ENCODE measurements around the gene PTTG1IP.

PTTG1IP gene

DNA sequence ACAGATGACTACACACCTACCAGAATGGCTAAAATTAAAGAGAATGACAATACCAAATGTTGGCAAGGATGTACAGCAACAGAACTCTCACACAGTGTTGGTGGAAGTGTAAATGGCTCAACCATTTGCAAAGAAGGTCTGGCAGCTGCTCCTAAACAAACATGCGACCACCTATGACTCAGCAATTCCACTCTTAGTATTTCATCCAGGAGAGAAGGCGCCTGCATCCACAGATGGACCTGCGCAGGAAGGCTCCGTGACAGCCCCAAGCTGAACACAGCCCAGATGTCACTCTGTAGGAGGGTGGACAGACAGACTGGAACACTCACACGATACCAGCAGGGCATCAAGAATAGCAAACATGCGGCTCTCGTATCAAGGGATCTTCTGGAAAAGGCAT lies 6.7 kb downstream of the PTTG1IP start:
- DNase-seq, result no peak

GRCh38 chr21:44865561-44866280 lies 7.8 kb downstream of the PTTG1IP start:
- DNase-seq, result no peak

- DNase-seq, result no peak
These were observed 10.4 kb downstream of the PTTG1IP start for GRCh38 chr21:44862869-44863685.

DNA sequence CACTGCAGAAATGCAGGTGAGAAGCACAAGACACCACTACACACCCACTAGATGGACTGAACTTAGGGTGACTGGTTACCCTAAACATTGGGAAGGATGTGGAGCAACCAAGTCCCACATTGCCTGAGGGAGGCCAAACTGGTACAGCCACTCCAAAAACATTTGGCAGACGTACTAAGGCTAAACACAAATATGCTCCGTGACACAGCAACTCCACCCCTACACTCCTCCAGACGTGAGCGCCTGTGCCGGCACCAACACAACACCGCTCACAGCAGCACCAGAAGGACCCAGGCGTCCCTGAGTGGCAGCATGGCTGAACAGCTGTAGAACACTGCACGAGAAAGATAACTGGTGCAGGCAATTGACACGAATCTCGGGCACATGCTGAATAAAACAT lies 14.7 kb downstream of the PTTG1IP start:
- DNase-seq, result no peak

DNA sequence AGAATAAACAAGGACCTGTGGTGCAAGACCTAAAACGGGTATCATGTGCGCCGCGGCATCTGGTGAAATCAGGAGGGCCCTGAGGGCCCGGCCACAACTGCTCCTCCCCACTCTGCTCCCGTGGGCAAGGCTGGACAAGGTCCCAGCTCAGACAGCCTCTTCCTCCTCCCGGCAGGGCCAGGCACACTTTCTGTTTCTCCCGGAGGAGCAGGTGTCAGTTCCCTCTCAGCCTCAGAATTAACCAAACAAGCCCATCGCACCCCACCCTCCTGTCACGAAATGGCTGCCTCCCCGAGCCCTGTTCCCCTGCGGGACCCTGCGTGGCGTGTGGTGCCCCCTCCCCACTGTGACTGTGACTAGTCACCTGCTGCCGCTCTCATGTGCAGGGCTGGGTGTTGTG lies 15.2 kb downstream of the PTTG1IP start:
- no peak for DNase-seq

DNA sequence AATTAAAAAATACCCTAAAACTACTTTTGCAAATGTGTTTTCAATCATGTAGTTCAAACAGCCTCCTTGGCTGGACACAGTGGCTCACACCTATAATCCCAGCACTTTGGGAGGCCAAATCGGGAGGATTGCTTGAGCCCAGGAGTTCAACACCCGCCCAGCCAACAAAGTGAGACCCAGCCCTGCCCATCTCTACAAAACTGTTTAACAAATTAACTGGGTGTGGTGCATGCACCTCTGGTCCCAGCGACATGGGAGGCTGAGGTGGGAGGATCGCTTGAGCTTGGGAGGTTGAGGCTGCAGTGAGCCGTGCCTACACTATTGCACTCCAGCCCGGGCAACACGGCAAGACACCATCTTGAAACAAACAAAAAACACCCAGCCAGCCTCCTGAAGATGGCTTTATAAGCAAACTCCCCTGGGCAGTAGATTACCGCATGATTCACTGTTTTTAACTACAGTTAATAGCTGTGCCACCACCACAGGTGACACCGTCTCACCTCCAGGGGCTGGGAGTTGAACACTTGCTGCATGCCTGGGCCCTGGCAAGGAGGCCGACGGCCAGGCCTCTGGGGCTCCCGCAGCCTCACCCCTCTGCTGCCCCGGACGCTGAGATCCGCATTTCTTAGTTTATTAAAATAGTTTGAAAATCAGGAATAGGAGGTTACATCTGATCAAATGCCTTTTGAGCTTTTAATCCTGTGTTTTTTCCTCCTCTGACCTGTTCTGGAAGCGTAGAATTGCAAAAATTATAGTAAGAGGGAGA lies 16.2 kb downstream of the PTTG1IP start:
- no peak for DNase-seq

GRCh38 chr21:44856131-44856530 lies 17.4 kb downstream of the PTTG1IP start:
- no peak for DNase-seq

GRCh38 chr21:44855572-44855971 lies 17.9 kb downstream of the PTTG1IP start:
- DNase-seq, result no peak

- DNase-seq, result no peak
These were observed 18.6 kb downstream of the PTTG1IP start for GRCh38 chr21:44854664-44855446.

GRCh38 chr21:44854391-44854663 lies 19.2 kb downstream of the PTTG1IP start:
- no peak for DNase-seq

DNA sequence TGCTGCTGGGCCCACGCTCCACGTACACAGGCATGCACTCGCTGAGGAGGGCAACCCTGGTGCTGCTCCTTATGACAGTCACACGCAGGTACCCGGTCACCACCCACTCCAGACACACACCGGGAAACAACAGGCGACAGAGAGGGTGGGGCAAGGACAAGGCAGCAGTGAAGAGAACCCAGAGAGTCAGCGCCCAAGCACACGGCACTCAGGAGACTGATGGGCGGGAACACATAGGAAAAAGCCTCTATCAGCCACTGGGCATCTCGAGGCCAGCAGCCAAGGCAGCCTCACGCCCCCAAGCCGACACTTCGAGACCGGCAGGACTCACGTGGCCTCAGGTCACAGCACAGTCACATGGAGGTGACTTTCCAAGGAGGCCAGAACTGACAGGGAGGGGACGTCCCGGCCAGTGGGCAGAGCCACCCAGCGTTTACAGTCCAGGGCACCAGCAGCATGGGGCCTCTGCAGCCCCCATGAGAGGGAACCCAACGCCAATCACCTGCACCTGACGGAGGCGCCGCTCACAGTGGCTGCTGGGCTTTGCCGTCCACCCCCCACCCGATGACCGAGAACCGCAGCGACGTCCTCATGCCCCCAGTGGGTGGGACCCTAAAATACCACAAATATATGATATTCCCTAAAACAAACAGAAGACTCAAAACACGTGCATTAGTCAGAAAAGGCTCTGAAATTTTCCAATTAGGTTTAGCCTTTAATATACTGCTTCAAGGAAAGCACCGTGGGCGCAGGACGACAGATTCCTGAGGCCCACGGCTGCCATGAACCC lies 19.7 kb downstream of the PTTG1IP start:
- no peak for DNase-seq

DNA sequence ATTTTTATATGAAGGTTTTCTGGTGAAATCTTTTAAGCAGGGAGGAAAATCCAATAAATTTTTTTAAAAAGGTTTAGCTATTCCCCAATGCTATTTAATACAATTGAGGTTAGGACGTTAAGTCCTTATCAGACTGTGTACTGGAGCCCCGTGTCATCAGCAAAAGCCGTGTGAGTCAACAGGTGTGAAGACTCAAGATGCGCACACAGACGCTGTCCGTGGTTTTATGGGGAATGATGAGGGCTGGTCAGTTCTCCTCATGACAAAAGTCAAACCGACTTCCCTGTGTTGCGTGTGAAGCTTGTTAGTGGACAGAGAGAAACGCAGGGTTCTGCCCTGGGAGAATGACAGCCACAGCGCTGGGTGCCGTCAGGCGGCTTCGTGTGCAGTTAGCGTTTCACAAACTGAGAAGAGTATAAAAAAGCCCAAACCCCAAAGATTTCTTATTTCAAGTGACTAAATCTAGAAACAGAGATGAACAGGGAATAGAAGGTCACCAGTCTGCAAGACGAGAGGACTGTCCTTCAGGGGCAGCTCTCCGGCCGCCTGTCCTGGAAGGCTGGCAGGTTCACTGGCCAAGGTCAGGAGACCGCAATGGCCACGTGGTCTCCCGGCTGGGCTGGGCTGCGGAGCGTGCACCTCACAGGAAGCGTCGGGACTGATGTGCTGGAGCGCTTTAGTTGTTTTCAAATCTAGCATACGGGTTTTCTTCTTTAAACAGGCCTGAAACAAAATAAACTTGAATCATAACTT lies 22.4 kb downstream of the PTTG1IP start:
- no peak for DNase-seq

DNA sequence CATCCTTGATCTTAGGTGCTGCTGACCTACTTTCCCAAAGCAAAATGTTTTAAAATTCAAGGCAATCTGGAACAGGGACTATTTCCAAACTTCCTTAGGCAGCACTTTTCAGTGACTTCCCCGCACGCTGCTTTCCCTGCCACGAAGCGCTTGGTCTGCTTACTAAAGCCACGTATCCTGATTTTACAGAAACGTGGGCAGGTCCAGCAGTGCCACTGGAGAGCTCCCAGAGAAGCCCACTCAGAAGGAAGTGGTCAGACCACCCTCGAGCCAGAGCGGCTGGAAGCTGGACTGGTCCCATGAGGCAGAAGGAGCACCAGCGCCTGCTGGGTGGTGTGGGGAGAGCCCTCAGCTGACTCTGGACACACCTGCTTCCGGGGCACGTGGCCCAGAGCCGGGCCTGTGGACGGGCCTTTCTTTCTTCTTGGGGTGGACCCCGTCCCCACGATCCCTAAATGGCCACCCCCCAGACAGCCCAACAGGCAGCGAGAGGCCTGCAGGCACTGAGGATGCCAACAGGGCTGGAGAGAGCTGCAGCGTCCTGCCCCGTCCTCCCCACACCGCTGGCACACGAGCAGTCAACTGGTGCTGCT lies 23.2 kb downstream of the PTTG1IP start:
- DNase-seq, result no peak

- DNase-seq, result no peak
These were observed 23.8 kb downstream of the PTTG1IP start for GRCh38 chr21:44849616-44850130.

DNA sequence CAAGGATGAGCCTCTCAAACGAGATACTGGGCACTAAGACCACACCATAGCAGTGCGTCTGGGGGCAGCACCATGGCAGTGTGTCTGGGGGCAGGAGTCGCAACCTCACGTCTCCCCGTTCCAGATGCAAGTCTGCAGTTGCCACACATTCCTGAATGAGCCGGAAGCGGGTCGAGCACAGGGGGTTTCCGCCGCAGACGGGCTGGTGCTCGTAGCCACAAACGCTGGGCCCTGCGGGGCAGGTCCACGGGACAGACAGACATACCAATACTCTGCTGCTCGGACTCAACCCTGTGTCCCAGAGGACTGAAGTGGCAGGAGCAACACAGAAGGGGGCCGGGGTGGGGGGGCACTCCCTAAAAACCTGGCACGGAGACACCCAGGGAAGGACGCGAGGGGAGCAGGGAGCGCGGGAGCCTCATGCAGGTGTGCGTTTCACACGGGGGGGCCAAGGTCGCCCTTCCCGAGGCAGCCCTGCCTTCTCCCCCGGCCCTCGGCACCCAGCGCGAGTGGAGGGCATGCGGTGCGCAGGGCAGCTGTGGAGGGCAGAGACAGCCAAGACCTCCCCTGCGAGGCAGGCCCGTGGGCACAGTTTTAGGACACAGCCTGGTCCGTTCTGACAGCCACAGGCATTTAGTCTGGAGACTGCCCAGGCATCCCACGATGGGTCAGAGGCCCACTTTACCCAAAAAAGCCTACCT lies 24.5 kb downstream of the PTTG1IP start:
- DNase-seq, result no peak

GRCh38 chr21:44847261-44848056 lies 26.0 kb downstream of the PTTG1IP start:
- DNase-seq, result no peak

DNA sequence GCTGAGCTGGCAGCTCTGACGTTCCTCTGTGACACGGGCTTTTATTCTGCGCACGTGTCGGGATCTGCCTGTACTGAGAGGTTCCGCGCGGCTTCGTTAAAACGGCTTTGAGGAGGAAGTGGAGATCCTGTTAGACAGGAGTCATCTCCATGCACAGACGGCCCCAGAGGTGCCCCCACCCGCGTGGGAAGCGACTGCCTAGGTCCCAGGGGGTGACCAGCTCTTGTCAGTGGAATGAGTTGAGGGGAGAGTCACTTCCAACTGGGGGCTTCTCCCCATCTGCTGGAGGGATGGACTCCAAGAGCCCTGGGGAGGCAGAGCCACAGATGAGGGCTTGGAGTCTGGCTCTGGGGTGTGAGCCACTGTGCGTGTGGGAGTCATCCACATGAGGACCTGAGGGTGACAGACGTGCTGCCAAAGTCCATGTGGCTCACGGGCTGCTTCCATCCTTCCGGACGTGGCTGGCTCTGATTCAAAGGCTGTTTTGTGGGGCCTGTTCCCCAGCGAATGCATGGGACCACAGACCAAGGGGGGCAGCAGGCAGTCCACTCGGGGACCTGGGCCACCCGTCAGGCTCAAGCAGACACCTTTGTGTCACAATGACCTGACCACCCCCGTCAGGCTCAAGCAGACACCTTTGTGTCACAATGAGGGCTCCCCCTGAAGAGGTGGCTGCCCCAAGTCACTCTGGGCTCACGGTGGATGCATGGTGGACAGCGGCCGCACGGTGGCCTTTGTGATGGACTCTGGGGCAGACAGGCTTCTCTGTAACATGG lies 26.8 kb downstream of the PTTG1IP start:
- no peak for DNase-seq

DNA sequence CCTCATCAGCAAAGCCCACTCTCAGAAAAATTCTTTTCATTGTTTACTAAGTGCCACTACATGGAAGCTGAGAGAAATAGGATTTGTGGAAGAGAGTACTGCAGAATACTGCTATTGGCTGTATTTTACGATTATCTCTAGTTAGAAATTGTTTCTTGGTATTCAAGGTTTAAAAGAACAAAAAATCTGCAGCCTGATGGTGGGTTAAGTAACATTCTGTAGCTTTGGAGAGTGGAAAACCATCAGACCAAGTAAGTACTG lies 27.3 kb downstream of the PTTG1IP start:
- DNase-seq, result no peak

Data from right kidney (tissue), 1 donor.